Keratinocyte (primary cell): Measurements from ENCODE around the gene LAMC3. TPM values are rescaled to one million over a fixed set of nuclear protein-coding genes. Genes with fewer than 3 reads are reported as not detected.

Source experiments
- DNase-seq: peaks from one replicate; pipeline ENCODE4 v3.0.0-alpha.2; 2011; ENCODE audit warnings: low read depth, missing footprints, low spot score
- FAIRE-seq: peaks from 2 replicates; lab custom pipeline; 2011; peaks lifted over from hg19 to GRCh38; lab: Jason Lieb, UNC
- H2AFZ ChIP-seq: 2 replicates; pipeline ENCODE4 v1.6.0; 2012; ENCODE audit warnings: low read length, control low read depth, inconsistent platforms; ENCODE audit not compliant: control insufficient read depth
- H3K27ac ChIP-seq: 2 replicates; pipeline ENCODE4 v1.5.1; 2011; ENCODE audit warnings: low read length; ENCODE audit not compliant: control insufficient read depth, insufficient read depth
- H3K27me3 ChIP-seq: 3 replicates; pipeline ENCODE4 v1.6.0; 2011; ENCODE audit warnings: low read length; ENCODE audit not compliant: control insufficient read depth, insufficient read depth; ENCODE audit errors: extremely low read depth
- H3K36me3 ChIP-seq, 2 experiments: 2 replicates in 1 of 2; 3 replicates in 1 of 2; pipeline ENCODE4 v1.5.1; 2011; ENCODE audit warnings: low read length in 2 of 2, mild to moderate bottlenecking in 1 of 2; ENCODE audit not compliant: control insufficient read depth in 2 of 2, insufficient read depth in 2 of 2; ENCODE audit errors: extremely low read depth in 1 of 2
- H3K4me1 ChIP-seq: 3 replicates; pipeline ENCODE4 v1.5.1; 2011; ENCODE audit warnings: low read length; ENCODE audit not compliant: control insufficient read depth, insufficient read depth; ENCODE audit errors: extremely low read depth
- H3K4me2 ChIP-seq: 3 replicates; pipeline ENCODE4 v1.6.0; 2011; ENCODE audit warnings: low read depth, low read length; ENCODE audit not compliant: control insufficient read depth, insufficient read depth; ENCODE audit errors: extremely low read depth
- H3K4me3 ChIP-seq, 3 experiments: fragments of 200-600 bp in 1 of 3; sonication (generic) in 1 of 3; 2 replicates in 2 of 3; 3 replicates in 1 of 3; pipeline ENCODE4 v1.5.1; 2011 to 2016; ENCODE audit warnings: low read length in 3 of 3, mild to moderate bottlenecking in 3 of 3, control low read depth in 2 of 3, inconsistent platforms in 1 of 3, low read depth in 1 of 3, mixed read lengths in 1 of 3, mixed run types in 1 of 3, moderate library complexity in 1 of 3; ENCODE audit not compliant: control insufficient read depth in 2 of 3, insufficient read depth in 2 of 3; ENCODE audit errors: extremely low read depth in 1 of 3
- H3K79me2 ChIP-seq: 2 replicates; pipeline ENCODE4 v1.6.0; 2012; ENCODE audit warnings: low read length; ENCODE audit not compliant: control insufficient read depth, insufficient read depth
- H3K9ac ChIP-seq: 3 replicates; pipeline ENCODE4 v1.6.0; 2011; ENCODE audit warnings: low read length; ENCODE audit not compliant: control insufficient read depth, insufficient read depth; ENCODE audit errors: extremely low read depth
- H3K9me1 ChIP-seq: 3 replicates; pipeline ENCODE4 v1.6.0; 2011; ENCODE audit warnings: low read length; ENCODE audit not compliant: control insufficient read depth, insufficient read depth; ENCODE audit errors: extremely low read depth
- H3K9me3 ChIP-seq: 2 replicates; pipeline ENCODE4 v1.5.1; 2012; ENCODE audit warnings: low read depth, low read length; ENCODE audit not compliant: control insufficient read depth
- H4K20me1 ChIP-seq: 3 replicates; pipeline ENCODE4 v1.6.0; 2011; ENCODE audit warnings: low read length; ENCODE audit not compliant: control insufficient read depth, insufficient read depth; ENCODE audit errors: extremely low read depth
- CTCF ChIP-seq, 3 experiments: IDR thresholded peaks in 1 of 3; conservative IDR thresholded peaks in 1 of 3; optimal IDR thresholded peaks in 1 of 3; 2 replicates in 2 of 3; 3 replicates in 1 of 3; pipeline versions ENCODE3 to v1.5.1; 2011; ENCODE audit warnings: low read length in 3 of 3, mild to moderate bottlenecking in 3 of 3, moderate library complexity in 2 of 3, control low read depth in 1 of 3, inconsistent platforms in 1 of 3; ENCODE audit not compliant: insufficient read depth in 2 of 3; ENCODE audit errors: extremely low read depth in 1 of 3
- EZH2 ChIP-seq: IDR thresholded peaks from one replicate; pipeline ENCODE4 v1.6.1; 2012; ENCODE audit warnings: inconsistent platforms, mild to moderate bottlenecking, low read length, moderate library complexity
- dilution Hi-C: fragments of 300-500 bp; cut with MboI; formaldehyde crosslinking; loops from one replicate; pipeline ENCODE4 v1.7.0; 2020; ENCODE audit warnings: low sequenced_read_pairs; ENCODE audit not compliant: extremely low pct_ligation_motif_present
- polyA plus RNA-seq, 5 experiments: library from polyadenylated mRNA; depleted of rRNA in 3 of 5; stranded (reverse) in 3 of 5; stranded (forward) in 1 of 5; unstranded in 1 of 5; fragments of >200 nt; gene quantifications; 1 replicate in 1 of 5; 2 replicates in 3 of 5; 3 replicates in 1 of 5; pipeline versions ENCODE4 v1.2.1 to v1.2.3, GENCODE V29; 2011 to 2012; ENCODE audit warnings: missing spikeins in 2 of 5, low read depth in 1 of 5, low replicate concordance in 1 of 5

The LAMC3 gene
- polyA plus RNA-seq, 1 donor (not counting 4 experiments of a cell fraction or from before 2014, with no cell fraction given), result not detected

GRCh38 chr9:131039129-131039954 is 30.4 kb downstream of the LAMC3 start:
- Histone ChIP-seq H4K20me1 (no peaks in the 10 kb centered on the region), H3K4me2 (no peak overlapping the region), H3K4me1 (no peaks in the 10 kb centered on the region), H3K79me2 (no peaks in the 10 kb centered on the region), H2AFZ (no peak overlapping the region), H3K27me3 (peaks cover 29% of the 10 kb centered on the region), H3K4me3 (no peak overlapping the region), H3K36me3 (no peaks in the 10 kb centered on the region), H3K27ac (no peak overlapping the region), H3K9me1 (no peaks in the 10 kb centered on the region), H3K9me3 (no peaks in the 10 kb centered on the region), H3K9ac (no peak overlapping the region)
- FAIRE-seq (no peak), DNase-seq (no peak)
- dilution Hi-C loops, result no loop called here
- TF ChIP-seq CTCF (optimal IDR thresholded peaks at IDR 0.05 in 1 of 3, IDR thresholded peaks at IDR 0.05 in 1 of 3, conservative IDR thresholded peaks at IDR 0.05 in 1 of 3; ENCODE audit: extremely low read depth in 1 of 3, insufficient read depth in 2 of 3, low read length in 3 of 3) (no peak), EZH2 (no peak)

GRCh38 chr9:131042666-131043065 is 33.7 kb downstream of the LAMC3 start:
- Histone ChIP-seq H3K9ac (no peak overlapping the region), H3K79me2 (no peaks in the 10 kb centered on the region), H3K4me1 (peaks cover 2% of the 10 kb centered on the region), H3K27me3 (peaks cover 9% of the 10 kb centered on the region), H3K27ac (no peak overlapping the region), H2AFZ (no peak overlapping the region), H3K4me3 (no peak overlapping the region), H3K9me3 (no peaks in the 10 kb centered on the region), H3K36me3 (no peaks in the 10 kb centered on the region), H4K20me1 (no peaks in the 10 kb centered on the region), H3K4me2 (no peak overlapping the region), H3K9me1 (no peaks in the 10 kb centered on the region)
- FAIRE-seq (no peak), DNase-seq (no peak)
- TF ChIP-seq CTCF (optimal IDR thresholded peaks at IDR 0.05 in 1 of 3, IDR thresholded peaks at IDR 0.05 in 1 of 3, conservative IDR thresholded peaks at IDR 0.05 in 1 of 3; ENCODE audit: extremely low read depth in 1 of 3, insufficient read depth in 2 of 3, low read length in 3 of 3) (no peak), EZH2 (no peak)
- dilution Hi-C loops, result no loop called here
